ENCODE measurements around the gene KANK2.
A peak's percentile ranks its signal among the peaks of the same experiment; 100 is the strongest.

The KANK2 gene

GRCh38 chr19:11197291-11198174, at the start of gene KANK2:
TSS of gene KANK2 (minus strand) at chr19:11197545. CDS start at chr19:11194511, 3,034 bp downstream.
- peak; percentile 100 for DNase-seq (ENCODE audit: low spot score)

DNA sequence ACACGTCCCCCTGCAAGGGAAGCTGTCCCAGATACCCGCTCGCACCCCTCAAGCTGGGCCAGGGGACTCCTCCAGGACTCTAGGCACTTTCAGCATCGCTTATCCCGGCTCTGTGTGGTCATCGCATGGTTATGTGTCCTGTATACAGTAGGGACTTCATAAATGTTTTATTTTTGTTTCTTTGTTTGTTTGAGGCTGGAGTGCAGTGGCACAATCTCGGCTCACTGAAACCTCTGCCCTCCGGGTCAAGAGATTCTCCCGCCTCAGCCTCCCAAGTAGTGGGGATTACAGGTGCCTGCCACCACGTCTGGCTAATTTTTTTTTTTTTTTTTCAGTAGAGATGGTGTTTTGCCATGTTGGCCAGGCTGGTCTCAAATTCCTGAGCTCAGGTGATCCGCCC, 49.6 kb upstream of the KANK2 start:
- DNase-seq (ENCODE audit: low spot score) = no peak

GRCh38 chr19:11244846-11245589, 47.7 kb upstream of the KANK2 start:
- no peak for DNase-seq (ENCODE audit: low spot score)

GRCh38 chr19:11243798-11244169, 46.4 kb upstream of the KANK2 start:
- no peak for DNase-seq (ENCODE audit: low spot score)

DNA sequence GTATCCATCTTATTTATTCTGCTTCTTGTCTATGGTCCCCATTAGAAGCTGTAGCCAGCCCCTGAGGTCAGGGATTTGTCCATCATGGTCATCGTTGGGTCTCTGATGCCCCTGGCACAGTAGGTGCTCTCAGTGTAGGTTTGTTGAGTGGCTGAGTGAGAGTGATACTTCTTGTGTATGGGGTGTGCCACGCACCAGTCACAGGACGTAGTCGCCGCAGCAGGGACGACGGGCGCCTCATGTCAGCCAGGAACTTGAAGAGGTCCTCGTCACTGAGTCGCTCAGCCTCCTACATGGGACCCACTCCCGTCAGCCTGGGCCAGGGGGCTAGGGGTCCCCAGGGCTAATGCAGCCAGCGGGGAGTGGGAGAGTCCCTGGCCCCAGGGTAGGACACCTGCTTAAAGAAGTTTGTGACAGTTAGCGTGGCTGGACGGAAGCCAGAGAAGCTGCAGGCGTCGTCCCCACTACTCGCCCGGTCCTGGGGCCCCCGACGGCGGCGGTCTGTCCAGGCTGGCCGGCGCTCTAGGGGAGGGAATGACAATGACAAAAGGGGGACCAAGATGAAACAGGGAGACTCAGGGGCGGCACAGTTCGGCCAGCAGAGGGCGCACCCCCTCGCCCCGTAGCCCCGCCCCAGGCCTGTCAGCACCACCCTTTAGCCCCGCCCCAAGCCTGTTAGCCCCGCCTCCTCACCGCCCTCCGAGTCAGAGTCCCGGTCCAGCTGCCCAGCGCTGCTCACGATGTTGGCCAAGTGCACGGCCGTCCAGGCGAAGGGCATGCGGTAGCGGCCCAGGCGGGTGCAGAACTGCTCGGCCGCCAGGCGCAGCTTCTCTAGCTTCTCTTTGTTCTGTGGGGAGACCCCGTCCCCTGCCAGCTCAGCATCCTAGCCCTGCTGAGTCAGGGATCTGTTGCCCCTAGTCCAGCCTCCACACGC, 45.8 kb upstream of the KANK2 start:
- peak; percentile 100 for DNase-seq (ENCODE audit: low spot score)

GRCh38 chr19:11242025-11242424, 44.7 kb upstream of the KANK2 start:
- DNase-seq (ENCODE audit: low spot score) = no peak

DNA sequence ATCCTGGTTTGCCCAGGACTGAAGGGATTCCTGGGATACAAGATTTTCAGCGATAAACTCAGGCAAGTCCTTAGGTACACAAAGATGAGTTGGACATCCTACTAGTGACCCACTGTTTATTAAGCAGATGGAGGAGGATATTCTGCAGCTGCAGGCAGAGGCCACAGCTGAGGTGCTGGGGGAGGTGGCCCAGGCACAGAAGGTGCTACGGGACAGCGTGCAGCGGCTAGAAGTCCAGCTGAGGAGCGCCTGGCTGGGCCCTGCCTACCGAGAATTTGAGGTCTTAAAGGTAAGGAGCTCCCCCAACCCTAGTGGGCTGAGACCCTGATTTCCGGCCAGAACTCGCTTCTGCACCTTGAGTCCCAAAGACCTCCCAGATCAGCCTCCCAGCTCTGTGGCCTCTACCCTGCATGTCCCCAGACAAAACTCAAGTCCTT, 42.7 kb upstream of the KANK2 start:
- DNase-seq (ENCODE audit: low spot score) = no peak

DNA sequence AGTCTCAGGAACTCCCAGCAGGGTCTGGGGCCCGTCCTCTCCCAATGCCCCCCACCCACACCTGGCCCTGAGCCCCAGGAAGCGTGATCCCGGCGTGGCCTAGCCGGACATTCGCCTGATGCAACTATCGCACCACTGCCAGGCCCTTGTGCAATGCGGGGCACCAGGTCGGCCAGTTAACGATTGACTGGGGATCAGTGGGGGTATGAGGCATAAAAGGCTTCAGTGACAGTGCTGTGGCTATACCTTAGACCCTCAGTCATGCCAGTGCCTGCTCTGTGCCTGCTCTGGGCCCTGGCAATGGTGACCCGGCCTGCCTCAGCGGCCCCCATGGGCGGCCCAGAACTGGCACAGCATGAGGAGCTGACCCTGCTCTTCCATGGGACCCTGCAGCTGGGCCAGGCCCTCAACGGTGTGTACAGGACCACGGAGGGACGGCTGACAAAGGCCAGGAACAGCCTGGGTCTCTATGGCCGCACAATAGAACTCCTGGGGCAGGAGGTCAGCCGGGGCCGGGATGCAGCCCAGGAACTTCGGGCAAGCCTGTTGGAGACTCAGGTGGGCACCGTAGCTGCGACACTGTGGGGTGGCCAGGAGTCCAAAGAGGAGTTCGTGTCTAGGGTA, 42.1 kb upstream of the KANK2 start, which contains the start of gene ANGPTL8:
ANGPTL8 (plus strand) TSS at position 243 of the 624 bp plus-strand sequence; CDS start at position 262, 19 bp downstream.
- DNase-seq (ENCODE audit: low spot score) = no peak

- no peak for DNase-seq (ENCODE audit: low spot score)
These were observed 41.5 kb upstream of the KANK2 start for GRCh38 chr19:11238781-11239376.

DNA sequence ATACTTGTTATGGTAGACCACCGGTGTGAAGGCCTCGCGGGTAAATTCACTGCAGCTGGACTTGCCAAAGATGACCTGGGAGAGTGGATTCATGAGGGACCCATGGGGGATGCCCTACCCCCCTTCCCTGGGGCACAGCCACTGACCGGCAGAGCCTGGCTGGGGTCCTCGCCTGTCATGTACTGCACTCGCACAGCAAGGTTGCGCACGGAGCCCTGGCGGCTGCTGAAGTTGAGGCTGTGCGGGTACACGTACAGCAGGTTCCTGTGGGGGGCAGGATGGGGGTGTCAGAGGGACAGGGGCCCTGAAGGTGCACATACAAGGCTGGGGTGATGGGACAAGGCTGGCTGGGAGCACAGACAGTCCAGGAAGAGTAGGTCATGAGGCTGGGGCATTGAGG, 40.7 kb upstream of the KANK2 start:
- no peak for DNase-seq (ENCODE audit: low spot score)

DNA sequence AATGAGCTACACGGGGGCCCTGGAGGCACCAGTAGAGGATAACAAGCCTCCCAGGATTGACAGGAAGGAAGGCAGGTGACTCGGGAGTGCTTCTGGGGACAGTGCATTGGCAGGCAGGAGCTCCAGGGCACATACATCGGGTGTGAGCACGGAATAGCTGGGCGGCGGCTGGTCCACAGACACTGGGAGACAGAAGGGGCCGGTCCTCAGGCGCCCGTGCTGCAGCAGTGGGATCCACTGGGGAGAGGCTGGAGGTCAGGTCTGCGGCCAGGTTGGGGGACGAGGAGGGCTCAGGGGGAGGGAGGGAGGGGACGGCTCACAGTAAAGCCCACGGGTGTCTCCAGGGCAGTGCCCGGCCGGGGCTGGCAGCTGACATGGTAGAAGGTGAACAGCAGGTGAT, 40.0 kb upstream of the KANK2 start:
- no peak for DNase-seq (ENCODE audit: low spot score)

DNA sequence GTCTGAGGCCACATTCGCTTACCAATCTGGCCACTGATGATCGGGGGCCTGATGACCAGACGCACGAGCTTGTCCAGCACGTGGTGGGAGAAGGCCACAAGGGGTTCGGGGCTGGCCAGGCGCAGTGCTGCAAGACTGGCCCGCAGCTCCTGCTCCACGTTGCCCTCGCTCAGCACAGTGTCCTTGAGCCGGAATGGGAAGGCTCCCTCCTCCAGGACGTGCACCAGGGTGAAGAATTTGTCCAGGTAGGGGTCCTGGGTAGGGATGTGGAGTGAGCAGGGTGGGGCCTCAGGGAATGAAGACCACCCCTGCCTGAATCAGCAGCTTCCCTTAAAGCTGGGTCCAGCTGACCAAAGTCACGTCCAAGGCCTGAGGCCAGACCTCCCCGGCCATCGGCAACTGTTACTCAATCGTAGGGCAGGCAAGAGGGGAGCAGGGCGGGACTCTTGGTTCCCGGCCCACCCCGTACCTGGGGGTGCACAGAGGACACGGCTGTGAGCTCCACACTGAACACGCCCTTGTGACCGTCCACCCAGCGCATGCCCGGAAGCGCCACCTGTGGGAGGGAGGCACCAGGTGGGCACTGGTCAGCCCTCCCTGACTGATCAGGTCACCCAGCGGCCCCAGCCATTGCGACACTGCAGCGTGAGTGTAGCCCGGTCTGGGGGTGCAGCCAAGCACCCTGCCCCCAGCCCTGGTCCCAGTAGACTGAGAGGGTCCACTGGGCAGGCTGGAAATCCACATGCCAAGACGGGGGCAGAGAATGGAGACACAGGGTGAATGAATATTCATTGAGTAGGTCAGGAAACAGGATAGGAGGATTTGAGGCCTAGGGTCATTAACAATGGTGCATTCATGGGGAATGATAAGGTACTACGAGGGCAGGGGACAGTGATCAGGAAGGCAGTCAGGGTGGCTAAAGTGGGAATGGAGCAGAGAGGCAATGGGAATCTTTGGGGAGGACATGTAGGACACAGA, 39.3 kb upstream of the KANK2 start:
- DNase-seq (ENCODE audit: low spot score) = no peak

DNA sequence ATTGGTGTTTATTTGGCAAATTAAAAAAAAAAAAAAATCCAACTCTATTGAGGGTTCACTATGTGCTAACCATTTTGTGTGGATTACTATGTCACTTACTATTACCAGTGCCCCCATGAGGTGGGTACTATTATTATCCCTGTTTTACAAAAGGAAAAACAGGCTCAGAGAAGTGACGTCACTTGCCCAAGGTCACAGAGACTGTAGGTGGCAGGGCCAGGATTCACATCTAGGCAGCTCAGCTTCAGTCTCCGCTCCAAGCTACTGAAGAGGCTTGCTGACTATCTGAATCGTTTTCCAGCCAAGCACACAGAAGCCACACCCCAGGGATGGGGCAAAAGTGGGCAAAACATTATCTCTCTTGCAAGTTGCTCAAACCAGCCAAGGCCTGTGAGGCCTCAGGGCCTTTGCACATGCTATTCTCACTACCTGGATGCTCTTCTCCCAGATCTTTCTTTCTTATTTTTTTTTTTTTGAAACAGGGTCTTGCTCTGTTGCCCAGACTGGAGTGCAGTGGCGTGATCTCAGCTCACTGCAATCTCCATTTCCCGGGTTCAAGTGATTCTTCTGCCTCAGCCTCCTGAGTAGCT, 37.2 kb upstream of the KANK2 start:
- no peak for DNase-seq (ENCODE audit: low spot score)

- no peak for DNase-seq (ENCODE audit: low spot score)
These were observed 35.7 kb upstream of the KANK2 start for GRCh38 chr19:11233073-11233472.

DNA sequence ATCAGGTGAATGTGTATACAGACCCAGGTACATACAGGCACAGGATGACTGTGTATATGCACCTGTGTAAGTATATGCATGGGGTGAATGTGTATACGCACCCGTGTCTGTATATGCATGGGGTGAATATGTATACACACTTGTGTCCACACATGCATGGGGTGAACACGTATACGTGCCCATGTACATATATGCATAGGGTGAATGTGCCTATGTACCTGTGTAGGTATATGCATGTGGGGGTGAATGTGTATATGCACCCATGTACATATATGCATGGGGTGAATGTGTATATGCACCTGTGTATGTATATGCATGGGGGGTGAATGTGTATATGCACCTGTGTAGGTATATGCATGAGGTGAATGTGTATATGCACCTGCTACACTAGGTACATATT, 35.2 kb upstream of the KANK2 start:
- no peak for DNase-seq (ENCODE audit: low spot score)

DNA sequence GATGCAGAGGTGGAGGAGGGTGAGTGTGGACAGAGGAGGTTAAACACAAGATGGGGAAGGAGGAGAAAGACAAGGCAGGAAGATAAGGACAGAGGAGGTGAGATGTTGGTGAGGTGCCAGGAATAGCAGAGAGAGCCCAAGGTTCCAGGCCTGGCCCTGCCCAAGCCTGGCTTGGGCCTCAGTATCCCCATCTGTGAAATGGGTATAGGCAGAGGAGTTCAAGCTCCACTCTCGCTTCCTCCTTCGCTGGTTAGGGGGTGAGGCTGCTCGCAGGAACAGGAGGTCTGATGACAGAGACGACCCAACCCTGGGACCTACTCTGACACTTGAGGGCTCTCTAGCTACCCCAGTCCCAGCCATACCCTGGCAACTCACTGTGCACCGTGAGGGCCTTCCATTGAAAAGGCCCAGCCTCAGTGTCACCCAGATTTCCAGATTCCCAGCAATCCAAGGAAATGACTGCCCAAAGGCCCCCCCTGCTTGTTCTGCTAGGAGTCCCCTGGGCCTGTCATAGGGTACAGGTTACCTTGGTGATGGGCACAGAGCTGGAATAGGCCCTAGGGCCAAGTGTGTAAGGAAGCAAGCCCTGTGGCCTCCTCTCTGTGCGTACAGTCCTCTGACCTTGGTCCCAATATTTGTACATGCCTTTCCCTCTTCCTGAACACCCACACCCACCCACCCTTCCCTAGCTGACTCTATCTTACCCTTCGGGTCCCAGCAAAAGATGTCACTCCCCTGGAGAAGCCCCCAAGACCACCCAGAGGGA, 33.5 kb upstream of the KANK2 start:
- DNase-seq (ENCODE audit: low spot score) = no peak

DNA sequence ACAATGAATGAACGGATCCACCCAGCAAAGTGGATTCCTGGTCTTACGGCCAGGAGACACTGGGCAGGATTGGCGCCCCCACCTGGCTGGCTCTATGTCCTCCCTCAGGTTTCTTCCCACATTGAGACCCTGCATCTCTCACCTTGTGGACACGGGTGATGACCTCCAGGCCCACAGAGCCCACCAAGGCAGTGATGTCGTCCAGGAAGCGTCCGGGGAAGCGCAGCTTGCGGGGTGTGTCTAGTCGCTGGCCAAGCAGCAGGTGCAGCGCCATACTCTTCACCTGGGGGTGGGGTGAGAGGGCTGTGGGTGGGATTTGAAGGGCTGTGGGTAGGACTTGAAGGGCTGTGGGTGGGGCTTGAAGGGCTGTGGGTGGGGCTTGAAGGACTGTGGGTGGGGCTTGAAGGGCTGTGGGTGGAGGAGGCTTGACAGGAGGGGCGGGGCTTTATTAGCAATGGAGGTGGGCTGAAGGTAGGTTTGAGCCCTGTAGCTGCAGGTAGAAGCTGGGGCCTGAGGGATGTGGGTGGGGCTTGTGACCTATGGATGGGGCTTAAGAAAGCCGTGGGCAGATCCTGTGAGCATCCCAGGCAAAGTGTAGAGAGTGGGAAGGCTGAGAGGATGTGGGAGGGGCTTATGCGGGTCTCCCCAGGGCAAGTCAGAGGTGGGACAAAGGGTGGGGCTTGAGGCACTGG, 30.0 kb upstream of the KANK2 start:
- DNase-seq (ENCODE audit: low spot score) = peak; percentile 89

GRCh38 chr19:11226716-11227166, 29.4 kb upstream of the KANK2 start:
- DNase-seq (ENCODE audit: low spot score) = no peak
